ENCODE measurements around the gene KCNJ6.

Gene KCNJ6

GRCh38 chr21:37799211-37800056, 116.8 kb downstream of the KCNJ6 start:
- TF ChIP-seq CTCF (IDR thresholded peaks at IDR 0.05; ENCODE audit: control extremely low read depth, extremely low read depth, low read depth, missing control alignments), result no peak
- no peak for DNase-seq (ENCODE audit: extremely low spot score)
- ChIA-PET CTCF (no interaction called here), POLR2A (no interaction called here)

GRCh38 chr21:37797403-37797802, 118.9 kb downstream of the KCNJ6 start:
- CTCF ChIA-PET, result no interaction called here
- POLR2A ChIA-PET, result no interaction called here
- TF ChIP-seq CTCF (IDR thresholded peaks at IDR 0.05; ENCODE audit: control extremely low read depth, extremely low read depth, low read depth, missing control alignments), result no peak
- DNase-seq (ENCODE audit: extremely low spot score), result no peak

- CTCF ChIA-PET, result no interaction called here
- TF ChIP-seq CTCF (IDR thresholded peaks at IDR 0.05; ENCODE audit: control extremely low read depth, extremely low read depth, low read depth, missing control alignments), result no peak
- DNase-seq (ENCODE audit: extremely low spot score), result no peak
- POLR2A ChIA-PET, result no interaction called here
These were observed 120.2 kb downstream of the KCNJ6 start for GRCh38 chr21:37796011-37796410.

- POLR2A ChIA-PET, result no interaction called here
These were observed 122.6 kb downstream of the KCNJ6 start for GRCh38 chr21:37793660-37794059.

GRCh38 chr21:37792046-37792445, 124.2 kb downstream of the KCNJ6 start:
- no peak for DNase-seq (ENCODE audit: extremely low spot score)
- POLR2A ChIA-PET, result no interaction called here
- TF ChIP-seq CTCF (IDR thresholded peaks at IDR 0.05; ENCODE audit: control extremely low read depth, extremely low read depth, low read depth, missing control alignments), result no peak
- CTCF ChIA-PET, result no interaction called here

More at GRCh38 chr21:37793660-37794059, 122.6 kb downstream of the KCNJ6 start:
- CTCF ChIA-PET, result interaction anchor here (0.9 kb wide), 1 partner anchor 27 kb away, joined by 3 read pairs; no protein-coding TSS in a partner anchor
- DNase-seq (ENCODE audit: extremely low spot score), result no peak
- no peak for TF ChIP-seq CTCF (IDR thresholded peaks at IDR 0.05; ENCODE audit: control extremely low read depth, extremely low read depth, low read depth, missing control alignments)

GRCh38 chr21:37790905-37791304, 125.4 kb downstream of the KCNJ6 start:
- ChIA-PET POLR2A (no interaction called here), CTCF (no interaction called here)
- DNase-seq (ENCODE audit: extremely low spot score), result no peak
- TF ChIP-seq CTCF (IDR thresholded peaks at IDR 0.05; ENCODE audit: control extremely low read depth, extremely low read depth, low read depth, missing control alignments), result no peak
